Thyroid gland (tissue), 4 donors: ENCODE measurements around the gene FAM83F.

Experiments
- CTCF ChIP-seq, 6 experiments: fragments of 200-600 bp in 3 of 6; fragments of 450-650 bp in 3 of 6; sonication (generic) in 3 of 6; IDR thresholded peaks; one replicate each; pipeline ENCODE4 v1.5.1; 2016 to 2019; ENCODE audit warnings: antibody characterized with exemption in 6 of 6, mild to moderate bottlenecking in 2 of 6, inconsistent platforms in 1 of 6, moderate library complexity in 1 of 6
- POLR2A ChIP-seq, 2 donors: fragments of 450-650 bp; IDR thresholded peaks; one replicate each; pipeline ENCODE4 v1.6.1; 2017; ENCODE audit warnings: antibody characterized with exemption in 2 of 2, mild to moderate bottlenecking in 2 of 2, moderate library complexity in 1 of 2

- TF ChIP-seq CTCF (IDR thresholded peaks at IDR 0.05) (no peak), POLR2A (IDR thresholded peaks at IDR 0.05) (no peak)
Observed at GRCh38 chr22:39965748-39966147, 29.0 kb upstream of the FAM83F start.
